ENCODE results near the gene RETREG3.
A peak's percentile ranks its signal among the peaks of the same experiment; 100 is the strongest.
"Not testable (repeated sequence)": the region's sequence is repeated elsewhere in the genome, so short reads cannot be mapped to it uniquely, and the experiment has no call there.

The RETREG3 gene

GRCh38 chr17:42560246-42560645 lies 48.9 kb downstream of the RETREG3 start:
- Histone ChIP-seq H3K4me3 (ENCODE audit: low read depth in 1 of 2, low read length in 2 of 2) (no peak overlapping the region), H3K79me2 (ENCODE audit: insufficient read depth, low read length) (peaks cover 36% of the 10 kb centered on the region), H3K9ac (ENCODE audit: low read depth, low read length) (no peak overlapping the region), H3K4me1 (ENCODE audit: insufficient read depth, low read length) (peaks cover 44% of the 10 kb centered on the region), H3K4me2 (ENCODE audit: insufficient read depth, low read length) (no peak overlapping the region), H3K27ac (ENCODE audit: low read length) (no peak overlapping the region), H3K27me3 (ENCODE audit: insufficient read depth, low read length, poor library complexity) (no peaks in the 10 kb centered on the region), H3K9me3 (ENCODE audit: insufficient read depth, low read length, severe bottlenecking) (no peaks in the 10 kb centered on the region), H2AFZ (ENCODE audit: low read depth, low read length) (no peak overlapping the region), H4K20me1 (ENCODE audit: insufficient read depth, low read length) (peaks cover 9% of the 10 kb centered on the region; the same call in 1 of the 2 replicates), H3K36me3 (ENCODE audit: insufficient read depth, low read length) (peaks cover 28% of the 10 kb centered on the region)
- no peak for TF ChIP-seq EZH2 (IDR thresholded peaks at IDR 0.05; ENCODE audit: borderline replicate concordance, low read depth, low read length, severe bottlenecking)
- TF ChIP-seq, protein P1, sequence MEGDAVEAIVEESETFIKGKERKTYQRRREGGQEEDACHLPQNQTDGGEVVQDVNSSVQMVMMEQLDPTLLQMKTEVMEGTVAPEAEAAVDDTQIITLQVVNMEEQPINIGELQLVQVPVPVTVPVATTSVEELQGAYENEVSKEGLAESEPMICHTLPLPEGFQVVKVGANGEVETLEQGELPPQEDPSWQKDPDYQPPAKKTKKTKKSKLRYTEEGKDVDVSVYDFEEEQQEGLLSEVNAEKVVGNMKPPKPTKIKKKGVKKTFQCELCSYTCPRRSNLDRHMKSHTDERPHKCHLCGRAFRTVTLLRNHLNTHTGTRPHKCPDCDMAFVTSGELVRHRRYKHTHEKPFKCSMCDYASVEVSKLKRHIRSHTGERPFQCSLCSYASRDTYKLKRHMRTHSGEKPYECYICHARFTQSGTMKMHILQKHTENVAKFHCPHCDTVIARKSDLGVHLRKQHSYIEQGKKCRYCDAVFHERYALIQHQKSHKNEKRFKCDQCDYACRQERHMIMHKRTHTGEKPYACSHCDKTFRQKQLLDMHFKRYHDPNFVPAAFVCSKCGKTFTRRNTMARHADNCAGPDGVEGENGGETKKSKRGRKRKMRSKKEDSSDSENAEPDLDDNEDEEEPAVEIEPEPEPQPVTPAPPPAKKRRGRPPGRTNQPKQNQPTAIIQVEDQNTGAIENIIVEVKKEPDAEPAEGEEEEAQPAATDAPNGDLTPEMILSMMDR (IDR thresholded peaks at IDR 0.05; ENCODE audit: borderline replicate concordance, extremely low read depth, low read length, poor library complexity, severe bottlenecking) = no peak
- no peak for DNase-seq
- ATAC-seq (ENCODE audit: insufficient read depth, low read depth) = no peak

- TF ChIP-seq, protein P1 (IDR thresholded peaks at IDR 0.05; ENCODE audit: borderline replicate concordance, extremely low read depth, low read length, poor library complexity, severe bottlenecking) = no peak
- no peak for TF ChIP-seq EZH2 (IDR thresholded peaks at IDR 0.05; ENCODE audit: borderline replicate concordance, low read depth, low read length, severe bottlenecking)
- Histone ChIP-seq H3K27me3 (ENCODE audit: insufficient read depth, low read length, poor library complexity) (no peaks in the 10 kb centered on the region), H3K9me3 (ENCODE audit: insufficient read depth, low read length, severe bottlenecking) (no peaks in the 10 kb centered on the region), H3K36me3 (ENCODE audit: insufficient read depth, low read length) (peaks cover 17% of the 10 kb centered on the region), H2AFZ (ENCODE audit: low read depth, low read length) (no peak overlapping the region), H3K4me3 (ENCODE audit: low read depth in 1 of 2, low read length in 2 of 2) (no peak overlapping the region), H3K27ac (ENCODE audit: low read length) (no peak overlapping the region), H3K9ac (ENCODE audit: low read depth, low read length) (no peak overlapping the region), H4K20me1 (ENCODE audit: insufficient read depth, low read length) (peaks cover 9% of the 10 kb centered on the region; the same call in 1 of the 2 replicates), H3K4me1 (ENCODE audit: insufficient read depth, low read length) (peaks cover 36% of the 10 kb centered on the region), H3K4me2 (ENCODE audit: insufficient read depth, low read length) (no peak overlapping the region), H3K79me2 (ENCODE audit: insufficient read depth, low read length) (peaks cover 43% of the 10 kb centered on the region)
- ATAC-seq (ENCODE audit: insufficient read depth, low read depth) = no peak
- no peak for DNase-seq
Observed at GRCh38 chr17:42559075-42559474, 50.1 kb downstream of the RETREG3 start.

- ATAC-seq (ENCODE audit: insufficient read depth, low read depth); H3K27me3 ChIP-seq (ENCODE audit: insufficient read depth, low read length, poor library complexity); H3K27ac ChIP-seq (ENCODE audit: low read length); H2AFZ ChIP-seq (ENCODE audit: low read depth, low read length); H3K36me3 ChIP-seq (ENCODE audit: insufficient read depth, low read length); H3K9me3 ChIP-seq (ENCODE audit: insufficient read depth, low read length, severe bottlenecking); H4K20me1 ChIP-seq (ENCODE audit: insufficient read depth, low read length); DNase-seq: not testable (repeated sequence)
- TF ChIP-seq, protein P1 (IDR thresholded peaks at IDR 0.05; ENCODE audit: borderline replicate concordance, extremely low read depth, low read length, poor library complexity, severe bottlenecking) = peak; percentile 26
- Histone ChIP-seq H3K9ac (ENCODE audit: low read depth, low read length) (peak overlapping the region; percentile 90; the same call in 1 of the 2 replicates), H3K4me2 (ENCODE audit: insufficient read depth, low read length) (peak overlapping the region; percentile 83), H3K79me2 (ENCODE audit: insufficient read depth, low read length) (peaks cover 31% of the 10 kb centered on the region), H3K4me3 (ENCODE audit: low read depth in 1 of 2, low read length in 2 of 2) (peak overlapping the region in 1 of 2 experiments; percentile 88; a peak in 1 of 4 replicates), H3K4me1 (ENCODE audit: insufficient read depth, low read length) (peaks cover 25% of the 10 kb centered on the region)
Observed at GRCh38 chr17:42555961-42556617, 53.1 kb downstream of the RETREG3 start.
